Osteoblast (primary cell): ENCODE data around the gene GGACT. TPM values are rescaled to one million over a fixed set of nuclear protein-coding genes. Genes with fewer than 3 reads are reported as not detected.

Source experiments
- DNase-seq: peaks from one replicate; pipeline ENCODE4 v3.0.0; 2011; ENCODE audit warnings: low spot score, mixed read lengths; ENCODE audit not compliant: insufficient read length; ENCODE audit errors: missing footprints
- H2AFZ ChIP-seq: 2 replicates; pipeline ENCODE4 v1.6.0; 2011; ENCODE audit warnings: mild to moderate bottlenecking, low read length
- H3K27ac ChIP-seq: 2 replicates; pipeline ENCODE4 v1.5.1; 2011; ENCODE audit warnings: mild to moderate bottlenecking, low read depth, low read length, moderate library complexity
- H3K27me3 ChIP-seq: 2 replicates; pipeline ENCODE4 v1.6.0; 2012; ENCODE audit warnings: mild to moderate bottlenecking, control low read depth, inconsistent platforms, low read length, moderate library complexity; ENCODE audit not compliant: insufficient read depth
- H3K36me3 ChIP-seq: 2 replicates; pipeline ENCODE4 v1.5.1; 2011; ENCODE audit warnings: mild to moderate bottlenecking, low read length, control low read depth, moderate library complexity; ENCODE audit not compliant: insufficient read depth
- H3K4me1 ChIP-seq: 2 replicates; pipeline ENCODE4 v1.5.1; 2011; ENCODE audit warnings: mild to moderate bottlenecking, low read length, control low read depth, moderate library complexity; ENCODE audit not compliant: insufficient read depth
- H3K4me2 ChIP-seq: 2 replicates; pipeline ENCODE4 v1.6.0; 2011; ENCODE audit warnings: mild to moderate bottlenecking, low read length; ENCODE audit not compliant: insufficient read depth
- H3K4me3 ChIP-seq: fragments of 200-600 bp; sonication (generic); 3 replicates; pipeline ENCODE4 v1.5.1; 2012; ENCODE audit warnings: mild to moderate bottlenecking, low read length, inconsistent platforms; ENCODE audit not compliant: insufficient read depth
- H3K79me2 ChIP-seq: 2 replicates; pipeline ENCODE4 v1.6.0; 2012; ENCODE audit warnings: mild to moderate bottlenecking, low read length, control low read depth, inconsistent platforms; ENCODE audit not compliant: insufficient read depth
- H3K9me3 ChIP-seq: 2 replicates; pipeline ENCODE4 v1.5.1; 2011; ENCODE audit warnings: low read depth, low read length, control low read depth
- H4K20me1 ChIP-seq: 2 replicates; pipeline ENCODE4 v1.6.0; 2012; ENCODE audit warnings: mild to moderate bottlenecking, low read length, control low read depth; ENCODE audit not compliant: insufficient read depth
- CTCF ChIP-seq: IDR thresholded peaks from 2 replicates; pipeline ENCODE4 v1.5.1; 2011; ENCODE audit warnings: mild to moderate bottlenecking, low read depth, low read length, moderate library complexity; ENCODE audit errors: extremely low read depth
- total RNA-seq: library from RNA; depleted of rRNA; stranded (reverse); fragments of >200 nt; gene quantifications from 2 replicates; pipeline ENCODE4 v1.2.3, GENCODE V29; 2012

GGACT gene
- total RNA-seq, 1 donor = 7.6 TPM

GRCh38 chr13:100503622-100504021 is 85.0 kb downstream of the GGACT start:
- Histone ChIP-seq H3K4me1 (peaks cover 8% of the 10 kb centered on the region), H3K79me2 (no peaks in the 10 kb centered on the region), H3K27me3 (no peaks in the 10 kb centered on the region), H3K9me3 (no peaks in the 10 kb centered on the region), H2AFZ (no peak overlapping the region), H3K4me3 (no peak overlapping the region), H4K20me1 (no peaks in the 10 kb centered on the region), H3K27ac (no peak overlapping the region), H3K4me2 (no peak overlapping the region), H3K36me3 (no peaks in the 10 kb centered on the region)
- TF ChIP-seq CTCF = no peak
- DNase-seq = no peak

- Histone ChIP-seq H3K27me3 (no peaks in the 10 kb centered on the region), H3K36me3 (no peaks in the 10 kb centered on the region), H3K27ac (no peak overlapping the region), H4K20me1 (no peaks in the 10 kb centered on the region), H2AFZ (no peak overlapping the region), H3K79me2 (no peaks in the 10 kb centered on the region), H3K4me1 (peaks cover 8% of the 10 kb centered on the region), H3K9me3 (no peaks in the 10 kb centered on the region), H3K4me2 (no peak overlapping the region), H3K4me3 (no peak overlapping the region)
- DNase-seq = no peak
- TF ChIP-seq CTCF = no peak
Observed at GRCh38 chr13:100502446-100502845, 86.1 kb downstream of the GGACT start.

- Histone ChIP-seq H4K20me1 (no peaks in the 10 kb centered on the region), H3K4me1 (peaks cover 4% of the 10 kb centered on the region), H3K79me2 (no peaks in the 10 kb centered on the region), H3K4me2 (no peak overlapping the region), H3K36me3 (no peaks in the 10 kb centered on the region), H3K4me3 (no peak overlapping the region), H2AFZ (no peak overlapping the region), H3K27ac (no peak overlapping the region), H3K27me3 (no peaks in the 10 kb centered on the region), H3K9me3 (no peaks in the 10 kb centered on the region)
- TF ChIP-seq CTCF = no peak
- DNase-seq = no peak
Observed at GRCh38 chr13:100497389-100497788, 91.2 kb downstream of the GGACT start.

- Histone ChIP-seq H3K79me2 (no peaks in the 10 kb centered on the region), H4K20me1 (no peaks in the 10 kb centered on the region), H3K27ac (no peak overlapping the region), H3K36me3 (no peaks in the 10 kb centered on the region), H3K9me3 (no peaks in the 10 kb centered on the region), H3K27me3 (no peaks in the 10 kb centered on the region), H3K4me1 (peaks cover 6% of the 10 kb centered on the region), H3K4me2 (no peak overlapping the region), H2AFZ (no peak overlapping the region), H3K4me3 (no peak overlapping the region)
- no peak for TF ChIP-seq CTCF
- DNase-seq = no peak
Observed at GRCh38 chr13:100495455-100495854, 93.1 kb downstream of the GGACT start.
